Sciatic nerve (tissue), 2 donors: ENCODE results near the gene ALX4. TPM values are rescaled to one million over a fixed set of nuclear protein-coding genes. Genes with fewer than 3 reads are reported as not detected.
A peak's percentile ranks its signal among the peaks of the same experiment; 100 is the strongest.

ENCODE experiments used
- ATAC-seq: fragments of 200-7000 bp; cut with Tn5 transposase; one replicate; pipeline ENCODE4 v1.9.1; 2020; ENCODE audit warnings: mild to moderate bottlenecking, moderate library complexity
- DNase-seq: peaks from one replicate; pipeline ENCODE4 v3.0.0-alpha.2; 2020; ENCODE audit warnings: low spot score
- intact Hi-C: fragments of 100-400 bp; cut with DNase I; formaldehyde crosslinking; loops from one replicate; pipeline ENCODE4 v1.14.2; 2022
- total RNA-seq: library from RNA; stranded (reverse); fragmentation: NEBNext Ultra II Directional; extraction: Animal tissue kit (Norgen Biotek cat#: 25700); gene quantifications from one replicate; pipeline ENCODE4 v1.2.1, GENCODE V29; 2021
- donor health status: DM: no; HTN: no; CAD: no.
- donor health status: DM: no; HTN: no; CAD: no.

Gene ALX4
- total RNA-seq, 1 donor from 2014 or later, result 1.1 TPM

- ATAC-seq (no peak), DNase-seq (no peak)
- intact Hi-C loops, result no loop called here
These were observed 49.9 kb downstream of the ALX4 start for GRCh38 chr11:44260081-44260480.

GRCh38 chr11:44258839-44259420 is 51.0 kb downstream of the ALX4 start:
- no peak for DNase-seq

GRCh38 chr11:44258190-44258489 is 51.8 kb downstream of the ALX4 start:
- ATAC-seq (peak; percentile 49), DNase-seq (no peak)
- intact Hi-C loops, result no loop called here

More at GRCh38 chr11:44258839-44259420, 51.0 kb downstream of the ALX4 start:
- ATAC-seq, result no peak
- intact Hi-C loops, result no loop called here

- intact Hi-C loops, result no loop called here
- DNase-seq (no peak), ATAC-seq (peak; percentile 50)
These were observed 52.4 kb downstream of the ALX4 start for GRCh38 chr11:44257338-44258189.

GRCh38 chr11:44256673-44257291 is 53.2 kb downstream of the ALX4 start:
- intact Hi-C loops, result no loop called here
- ATAC-seq (no peak), DNase-seq (peak; percentile 62)

DNA sequence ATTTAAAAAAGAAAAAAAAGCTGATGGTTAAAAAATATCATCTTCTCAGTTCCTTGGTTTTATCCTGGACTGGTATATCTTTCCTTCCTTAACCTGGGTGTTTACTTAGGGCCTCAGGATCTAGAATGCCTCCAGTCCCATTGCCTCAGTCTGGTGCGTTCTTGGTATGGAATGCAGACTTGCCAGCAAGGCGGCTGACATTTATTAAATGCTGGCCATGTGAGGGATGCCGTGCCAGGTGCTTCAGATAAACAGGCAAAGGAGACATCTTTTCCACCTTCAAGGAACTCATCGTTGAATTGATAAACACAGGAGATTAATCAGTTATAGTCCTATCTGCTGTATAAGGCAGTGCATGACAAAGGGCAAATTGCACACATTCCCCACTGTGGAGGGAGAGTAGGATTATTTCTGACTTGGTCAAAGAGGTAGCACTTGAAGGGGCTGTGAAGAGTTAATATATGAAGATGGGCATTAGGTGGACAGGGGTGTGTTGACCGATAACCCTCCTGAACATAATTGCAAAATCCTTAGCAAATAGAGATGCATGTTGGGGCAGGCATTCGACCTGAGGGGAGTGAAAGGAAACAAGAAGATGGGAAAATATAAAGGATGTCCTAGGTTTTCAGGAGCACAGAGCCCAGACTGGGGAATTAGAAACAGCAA is 54.4 kb downstream of the ALX4 start:
- no peak for DNase-seq
- intact Hi-C loops, result no loop called here

DNA sequence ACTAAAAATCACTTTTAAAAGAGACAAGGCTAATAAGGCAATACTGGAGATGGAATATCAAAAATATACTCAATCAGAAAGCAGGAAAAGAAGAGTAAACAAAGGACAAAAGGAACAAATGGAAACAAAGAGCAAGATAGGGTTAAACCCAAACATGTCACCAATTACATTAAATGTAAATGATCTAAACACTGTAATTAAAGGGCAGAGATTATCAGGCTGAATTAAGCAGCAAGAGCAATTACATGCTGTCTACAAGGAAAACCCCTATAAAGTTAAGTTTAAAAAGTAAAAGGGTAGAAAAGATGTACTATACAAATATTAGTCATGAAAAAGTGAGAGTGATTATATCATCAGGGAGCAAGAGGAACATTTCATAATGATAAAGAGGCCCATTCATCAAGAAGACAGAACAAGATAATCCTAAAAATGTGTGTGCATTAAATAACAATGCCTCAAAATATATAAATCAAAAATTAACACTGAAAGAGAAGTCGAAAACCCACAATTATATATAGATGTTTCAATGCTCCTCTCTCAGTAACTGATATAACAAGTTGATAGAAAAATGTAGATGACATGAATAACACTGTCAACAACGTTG is 56.8 kb downstream of the ALX4 start:
- no peak for ATAC-seq
- intact Hi-C loops, result no loop called here

More for the DNA sequence above, 54.4 kb downstream of the ALX4 start:
- no peak for ATAC-seq

DNA sequence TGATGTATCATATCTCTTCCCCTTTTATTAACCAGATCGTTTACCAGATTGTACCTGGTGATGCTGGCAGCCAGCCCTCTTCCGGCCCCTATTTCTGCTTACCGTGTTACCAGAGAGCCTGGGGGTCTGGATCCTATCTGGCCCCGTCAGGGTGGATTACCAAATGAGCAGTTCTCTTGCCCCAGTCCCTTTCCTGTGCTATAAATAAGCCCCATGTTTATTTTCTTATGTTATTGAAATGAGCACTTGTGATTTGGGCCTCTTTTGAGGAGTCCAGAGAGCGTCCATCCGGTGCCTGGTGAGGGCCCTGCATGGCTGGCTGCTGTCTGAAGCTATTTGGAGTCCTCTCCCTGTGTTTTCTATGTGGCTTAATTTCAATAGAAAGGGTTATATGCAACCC is 59.5 kb downstream of the ALX4 start:
- intact Hi-C loops, result no loop called here
- DNase-seq (no peak), ATAC-seq (no peak)

More for the DNA sequence above, 56.8 kb downstream of the ALX4 start:
- DNase-seq, result no peak

DNA sequence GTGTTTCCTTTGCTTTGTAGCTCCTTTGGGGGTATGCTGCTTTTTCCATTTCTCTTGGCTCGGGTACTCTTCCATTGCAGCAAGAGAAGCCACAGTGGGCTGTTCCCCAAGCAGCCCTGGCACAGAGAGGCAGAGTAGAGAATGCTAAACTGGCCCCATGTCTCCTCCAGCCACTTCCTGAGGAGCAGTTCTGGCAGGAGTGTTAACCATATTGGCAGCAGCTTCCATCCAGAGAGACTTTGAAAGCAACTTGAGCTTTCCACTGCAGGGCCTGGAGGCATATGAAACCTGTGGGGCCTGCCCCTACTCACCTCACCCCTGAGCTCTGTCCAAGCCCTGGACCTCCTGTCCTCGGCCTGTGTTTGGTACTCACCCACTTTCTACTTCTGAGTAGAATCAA is 61.8 kb downstream of the ALX4 start:
- intact Hi-C loops, result no loop called here
- DNase-seq (no peak), ATAC-seq (peak; percentile 80)

DNA sequence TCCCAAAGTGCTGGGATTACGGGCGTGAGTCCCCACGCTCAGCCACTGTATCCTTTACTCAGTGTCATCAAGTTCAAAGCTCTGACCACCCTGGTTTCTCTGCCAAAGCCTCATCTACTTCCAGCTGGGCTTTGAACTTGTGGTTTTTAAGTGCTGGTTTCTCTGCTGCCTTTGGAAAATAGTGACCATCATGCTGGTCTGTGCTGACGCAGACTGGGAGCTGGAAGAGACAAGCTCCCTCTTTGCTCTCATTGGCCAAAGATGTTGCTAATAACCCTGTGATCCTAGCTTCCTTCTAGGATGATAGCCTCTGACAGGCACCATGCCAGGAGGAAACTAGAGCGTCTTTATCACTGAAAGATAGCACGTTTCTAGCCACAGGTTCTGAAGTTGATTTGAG is 62.4 kb downstream of the ALX4 start:
- ATAC-seq (peak; percentile 70), DNase-seq (no peak)
- intact Hi-C loops, result no loop called here

DNA sequence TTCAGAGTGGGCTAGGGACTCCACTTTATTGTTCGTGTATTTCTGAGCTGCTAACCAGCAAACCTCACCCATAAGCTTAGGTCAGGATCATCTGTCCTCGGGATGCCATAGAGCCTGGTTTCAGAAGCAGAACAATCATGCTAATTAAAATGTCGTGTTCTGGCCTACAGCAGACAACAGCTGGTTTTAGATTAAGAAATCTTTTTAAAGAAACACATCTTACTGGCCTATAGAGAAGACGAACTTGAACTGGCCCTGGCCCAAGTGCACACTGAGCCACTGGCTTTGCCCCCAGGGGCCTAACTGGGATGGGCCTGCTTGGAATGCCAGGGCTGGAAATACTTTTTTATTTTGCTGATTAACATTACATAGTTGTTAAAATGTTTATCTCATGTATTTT is 63.2 kb downstream of the ALX4 start:
- ATAC-seq (peak; percentile 45), DNase-seq (no peak)
- intact Hi-C loops, result no loop called here

DNA sequence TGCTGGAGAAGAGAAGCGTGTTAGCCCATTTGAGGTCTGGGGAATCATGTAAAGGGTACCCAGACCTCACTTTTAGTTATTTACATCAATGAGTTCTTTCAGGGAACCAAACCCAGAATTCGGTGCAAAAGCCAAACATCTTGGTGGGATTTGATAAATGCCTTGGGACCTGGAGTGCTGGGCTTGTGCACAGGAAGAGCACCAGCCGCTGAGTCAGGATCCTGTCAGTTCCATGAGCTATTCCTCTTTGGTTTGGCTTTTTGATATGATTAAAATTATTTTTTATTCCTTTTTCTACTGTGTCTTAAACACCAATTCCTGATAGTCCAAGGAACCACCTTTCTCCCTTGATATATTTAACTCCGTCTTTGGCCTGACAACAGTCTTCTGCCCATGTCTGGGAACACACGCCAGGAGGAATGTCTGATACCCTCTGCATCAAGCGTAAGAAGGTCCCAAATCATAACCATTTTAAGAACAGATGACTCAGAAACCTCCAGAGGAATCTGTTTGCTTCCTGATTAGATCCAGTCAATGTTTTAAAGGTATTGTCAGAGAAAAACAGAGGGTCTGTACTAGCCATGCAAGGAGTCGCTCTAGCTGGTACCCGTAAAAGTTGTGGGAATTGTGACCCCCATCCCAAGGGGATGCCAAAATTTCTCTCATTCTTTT is 65.2 kb downstream of the ALX4 start:
- intact Hi-C loops, result no loop called here
- no peak for DNase-seq
- ATAC-seq, result no peak

- ATAC-seq (no peak), DNase-seq (no peak)
- intact Hi-C loops, result no loop called here
These were observed 66.2 kb downstream of the ALX4 start for GRCh38 chr11:44243595-44244343.

- ATAC-seq, result no peak
- DNase-seq, result no peak
- intact Hi-C loops, result no loop called here
These were observed 66.9 kb downstream of the ALX4 start for GRCh38 chr11:44243086-44243485.

DNA sequence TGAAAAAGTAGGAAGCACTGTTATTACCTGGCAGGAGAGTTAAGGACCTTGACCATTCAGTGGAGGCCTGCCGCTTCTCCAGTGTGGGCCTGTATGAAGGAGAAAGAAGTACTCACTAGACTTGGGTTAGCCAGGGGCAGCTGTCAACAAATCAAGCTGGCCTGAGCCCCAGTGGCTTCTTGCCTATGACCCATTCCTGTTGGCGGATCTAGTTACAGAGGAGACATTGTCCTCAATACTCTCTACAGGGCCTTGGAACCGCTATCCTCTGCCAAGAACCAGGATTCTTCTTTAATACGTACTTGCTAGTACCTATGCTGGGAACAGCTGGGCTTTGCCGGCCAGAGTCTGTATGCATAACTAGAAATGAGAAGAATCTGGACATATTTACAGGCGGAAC is 68.1 kb downstream of the ALX4 start:
- DNase-seq, result no peak
- intact Hi-C loops, result no loop called here
- peak; percentile 84 for ATAC-seq

- no peak for ATAC-seq
- intact Hi-C loops, result no loop called here
- no peak for DNase-seq
These were observed 72.8 kb downstream of the ALX4 start for GRCh38 chr11:44237156-44237555.

DNA sequence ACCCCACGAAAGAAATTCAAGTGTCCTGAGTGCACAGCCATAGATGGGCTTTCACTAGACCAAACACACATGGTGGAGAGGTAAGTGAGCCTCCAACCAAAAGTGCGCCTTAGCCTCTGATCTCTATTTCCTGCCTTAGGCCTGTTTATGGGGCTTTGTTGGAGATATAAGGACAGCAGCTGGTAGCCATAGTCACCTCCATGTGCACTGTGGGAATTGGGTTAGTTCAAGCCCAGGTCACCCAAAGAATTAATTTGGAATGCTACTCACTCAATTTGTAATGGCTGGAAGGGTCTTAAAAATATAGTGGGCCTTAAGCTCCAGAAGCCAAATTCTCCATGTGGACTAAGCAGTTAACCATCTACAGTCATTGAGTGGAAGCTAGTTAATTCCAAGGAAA is 73.6 kb downstream of the ALX4 start:
- intact Hi-C loops, result no loop called here
- peak; percentile 43 for ATAC-seq
- DNase-seq, result no peak

GRCh38 chr11:44235765-44236201 is 74.2 kb downstream of the ALX4 start:
- DNase-seq, result no peak
- intact Hi-C loops, result no loop called here
- peak; percentile 90 for ATAC-seq
